ENCODE data around the gene DGUOK. TPM values are rescaled to one million over a fixed set of nuclear protein-coding genes. Genes with fewer than 3 reads are reported as not detected.
"Not testable (repeated sequence)": the region's sequence is repeated elsewhere in the genome, so short reads cannot be mapped to it uniquely, and the experiment has no call there.

Gene DGUOK
- 80.7 and 82.9 TPM in 2 replicates for total RNA-seq (2014; rRNA removed; shearing (Covaris generic))

- H3K4me3 ChIP-seq (ENCODE audit: insufficient read depth, low read depth, low read length), result peak within 1 kb of the TSS; percentile 91
- DNase-seq, result peak; percentile 92
- H3K27me3 ChIP-seq (ENCODE audit: control insufficient read depth, insufficient read depth, low read length), result no peaks in the 10 kb centered on the region
- H3K36me3 ChIP-seq (replicated peaks; ENCODE audit: control insufficient read depth, insufficient read depth, low read length), result no peaks in the 10 kb centered on the region
Observed at GRCh38 chr2:73926493-73927327, at the start of gene DGUOK. DGUOK (plus strand) TSS chr2:73926880; CDS start chr2:73926911, 31 bp downstream.

- DNase-seq, result no peak
- H3K36me3 ChIP-seq (replicated peaks; ENCODE audit: control insufficient read depth, insufficient read depth, low read length), result no peaks in the 10 kb centered on the region
Observed at GRCh38 chr2:73877071-73877802, 49.4 kb upstream of the DGUOK start.

GRCh38 chr2:73877984-73878383 is 48.7 kb upstream of the DGUOK start:
- H3K27me3 ChIP-seq (ENCODE audit: control insufficient read depth, insufficient read depth, low read length); H3K36me3 ChIP-seq (replicated peaks; ENCODE audit: control insufficient read depth, insufficient read depth, low read length); DNase-seq; H3K4me3 ChIP-seq (ENCODE audit: insufficient read depth, low read depth, low read length): not testable (repeated sequence)

More at GRCh38 chr2:73877071-73877802, 49.4 kb upstream of the DGUOK start:
- Histone ChIP-seq H3K4me3 (ENCODE audit: insufficient read depth, low read depth, low read length) (no peak overlapping the region), H3K27me3 (ENCODE audit: control insufficient read depth, insufficient read depth, low read length) (no peaks in the 10 kb centered on the region)

- Histone ChIP-seq H3K27me3 (ENCODE audit: control insufficient read depth, insufficient read depth, low read length) (no peaks in the 10 kb centered on the region), H3K36me3 (replicated peaks; ENCODE audit: control insufficient read depth, insufficient read depth, low read length) (no peaks in the 10 kb centered on the region), H3K4me3 (ENCODE audit: insufficient read depth, low read depth, low read length) (no peak overlapping the region)
- no peak for DNase-seq
Observed at GRCh38 chr2:73885406-73885805, 41.3 kb upstream of the DGUOK start.

- no peaks in the 10 kb centered on the region for H3K36me3 ChIP-seq (replicated peaks; ENCODE audit: control insufficient read depth, insufficient read depth, low read length)
- no peak for DNase-seq
- no peak overlapping the region for H3K4me3 ChIP-seq (ENCODE audit: insufficient read depth, low read depth, low read length)
- no peaks in the 10 kb centered on the region for H3K27me3 ChIP-seq (ENCODE audit: control insufficient read depth, insufficient read depth, low read length)
Observed at GRCh38 chr2:73886357-73886756, 40.3 kb upstream of the DGUOK start.

GRCh38 chr2:73887596-73888353 is 38.9 kb upstream of the DGUOK start:
- DNase-seq; H3K4me3 ChIP-seq (ENCODE audit: insufficient read depth, low read depth, low read length); H3K36me3 ChIP-seq (replicated peaks; ENCODE audit: control insufficient read depth, insufficient read depth, low read length); H3K27me3 ChIP-seq (ENCODE audit: control insufficient read depth, insufficient read depth, low read length): not testable (repeated sequence)

- Histone ChIP-seq H3K36me3 (replicated peaks; ENCODE audit: control insufficient read depth, insufficient read depth, low read length) (no peaks in the 10 kb centered on the region), H3K4me3 (ENCODE audit: insufficient read depth, low read depth, low read length) (no peak overlapping the region), H3K27me3 (ENCODE audit: control insufficient read depth, insufficient read depth, low read length) (no peaks in the 10 kb centered on the region)
- DNase-seq, result no peak
Observed at GRCh38 chr2:73888388-73888787, 38.3 kb upstream of the DGUOK start.

- Histone ChIP-seq H3K27me3 (ENCODE audit: control insufficient read depth, insufficient read depth, low read length) (no peaks in the 10 kb centered on the region), H3K4me3 (ENCODE audit: insufficient read depth, low read depth, low read length) (no peak overlapping the region), H3K36me3 (replicated peaks; ENCODE audit: control insufficient read depth, insufficient read depth, low read length) (no peaks in the 10 kb centered on the region)
- DNase-seq, result no peak
Observed at GRCh38 chr2:73889206-73889605, 37.5 kb upstream of the DGUOK start.

GRCh38 chr2:73890301-73891092 is 36.2 kb upstream of the DGUOK start:
- no peak for DNase-seq
- no peaks in the 10 kb centered on the region for H3K27me3 ChIP-seq (ENCODE audit: control insufficient read depth, insufficient read depth, low read length)
- no peak overlapping the region for H3K4me3 ChIP-seq (ENCODE audit: insufficient read depth, low read depth, low read length)
- H3K36me3 ChIP-seq (replicated peaks; ENCODE audit: control insufficient read depth, insufficient read depth, low read length), result no peaks in the 10 kb centered on the region

GRCh38 chr2:73891276-73891901 is 35.3 kb upstream of the DGUOK start:
- no peaks in the 10 kb centered on the region for H3K27me3 ChIP-seq (ENCODE audit: control insufficient read depth, insufficient read depth, low read length)
- H3K4me3 ChIP-seq (ENCODE audit: insufficient read depth, low read depth, low read length), result no peak overlapping the region
- H3K36me3 ChIP-seq (replicated peaks; ENCODE audit: control insufficient read depth, insufficient read depth, low read length), result no peaks in the 10 kb centered on the region
- no peak for DNase-seq

- Histone ChIP-seq H3K36me3 (replicated peaks; ENCODE audit: control insufficient read depth, insufficient read depth, low read length) (no peaks in the 10 kb centered on the region), H3K4me3 (ENCODE audit: insufficient read depth, low read depth, low read length) (no peak within 1 kb of the TSS), H3K27me3 (ENCODE audit: control insufficient read depth, insufficient read depth, low read length) (no peaks in the 10 kb centered on the region)
- DNase-seq, result no peak
Observed at GRCh38 chr2:73892631-73893329, 33.9 kb upstream of the DGUOK start, which contains the start of gene ACTG2. ACTG2 (plus strand) TSS chr2:73893008; CDS start chr2:73901312, 8,304 bp downstream.

GRCh38 chr2:73893764-73894474 is 32.8 kb upstream of the DGUOK start:
- H3K4me3 ChIP-seq (ENCODE audit: insufficient read depth, low read depth, low read length), result no peak overlapping the region

GRCh38 chr2:73894475-73894850 is 32.2 kb upstream of the DGUOK start:
- no peaks in the 10 kb centered on the region for H3K27me3 ChIP-seq (ENCODE audit: control insufficient read depth, insufficient read depth, low read length)
- no peaks in the 10 kb centered on the region for H3K36me3 ChIP-seq (replicated peaks; ENCODE audit: control insufficient read depth, insufficient read depth, low read length)
- no peak for DNase-seq
- H3K4me3 ChIP-seq (ENCODE audit: insufficient read depth, low read depth, low read length), result no peak overlapping the region

More at GRCh38 chr2:73893764-73894474, 32.8 kb upstream of the DGUOK start:
- H3K27me3 ChIP-seq (ENCODE audit: control insufficient read depth, insufficient read depth, low read length), result no peaks in the 10 kb centered on the region
- H3K36me3 ChIP-seq (replicated peaks; ENCODE audit: control insufficient read depth, insufficient read depth, low read length), result no peaks in the 10 kb centered on the region
- DNase-seq, result no peak

Data from H7 (cell line).